ENCODE data around the gene LMF1. TPM values are rescaled to one million over a fixed set of nuclear protein-coding genes. Genes with fewer than 3 reads are reported as not detected.
"Not testable (repeated sequence)": the region's sequence is repeated elsewhere in the genome, so short reads cannot be mapped to it uniquely, and the experiment has no call there.

LMF1 gene
- total RNA-seq, 1 donor from 2014 or later, result 24.6 TPM

DNA sequence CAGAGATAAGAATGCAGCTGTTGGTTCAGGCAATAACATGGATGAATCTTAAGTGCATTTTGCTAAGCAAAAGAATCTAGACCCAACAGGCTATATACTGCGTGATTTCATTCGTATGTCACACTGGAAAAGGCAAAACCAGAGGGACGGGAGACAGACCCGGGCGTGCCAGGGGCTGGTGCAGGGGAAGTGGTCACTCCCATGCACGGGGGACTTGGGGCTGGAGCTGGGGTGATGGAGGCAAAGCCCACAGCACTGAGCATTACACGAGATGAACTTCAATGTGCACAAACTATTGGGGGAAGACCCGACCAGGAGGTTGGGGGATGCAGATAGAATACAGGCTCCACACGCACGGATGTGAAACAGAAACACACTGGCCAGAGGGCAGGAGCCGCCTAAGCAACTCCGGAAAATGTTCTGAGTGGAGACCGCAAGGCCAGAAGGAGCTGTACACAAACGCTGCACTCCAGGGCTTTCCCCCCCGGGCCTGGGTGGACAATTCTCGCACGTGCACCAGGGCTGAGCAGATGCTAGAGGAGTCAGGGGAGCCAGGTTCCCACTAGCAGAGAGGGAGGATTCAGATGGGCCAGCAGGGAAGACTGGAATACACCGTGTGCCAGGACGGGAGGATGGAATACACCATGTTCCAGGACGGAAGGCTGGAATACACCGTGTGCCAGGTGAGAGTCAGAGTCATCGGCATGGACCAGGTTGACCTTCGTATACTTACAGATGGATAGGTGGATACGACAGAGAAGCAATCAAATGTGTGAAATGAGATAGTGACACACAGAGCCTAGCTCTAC is 11.3 kb downstream of the LMF1 start:
- peaks cover 3% of the 10 kb centered on the region for H3K36me3 Mint-ChIP-seq (ENCODE audit: unreplicated experiment)
- H3K4me1 Mint-ChIP-seq (ENCODE audit: unreplicated experiment), result peaks cover 9% of the 10 kb centered on the region
- TF ChIP-seq, protein P1, sequence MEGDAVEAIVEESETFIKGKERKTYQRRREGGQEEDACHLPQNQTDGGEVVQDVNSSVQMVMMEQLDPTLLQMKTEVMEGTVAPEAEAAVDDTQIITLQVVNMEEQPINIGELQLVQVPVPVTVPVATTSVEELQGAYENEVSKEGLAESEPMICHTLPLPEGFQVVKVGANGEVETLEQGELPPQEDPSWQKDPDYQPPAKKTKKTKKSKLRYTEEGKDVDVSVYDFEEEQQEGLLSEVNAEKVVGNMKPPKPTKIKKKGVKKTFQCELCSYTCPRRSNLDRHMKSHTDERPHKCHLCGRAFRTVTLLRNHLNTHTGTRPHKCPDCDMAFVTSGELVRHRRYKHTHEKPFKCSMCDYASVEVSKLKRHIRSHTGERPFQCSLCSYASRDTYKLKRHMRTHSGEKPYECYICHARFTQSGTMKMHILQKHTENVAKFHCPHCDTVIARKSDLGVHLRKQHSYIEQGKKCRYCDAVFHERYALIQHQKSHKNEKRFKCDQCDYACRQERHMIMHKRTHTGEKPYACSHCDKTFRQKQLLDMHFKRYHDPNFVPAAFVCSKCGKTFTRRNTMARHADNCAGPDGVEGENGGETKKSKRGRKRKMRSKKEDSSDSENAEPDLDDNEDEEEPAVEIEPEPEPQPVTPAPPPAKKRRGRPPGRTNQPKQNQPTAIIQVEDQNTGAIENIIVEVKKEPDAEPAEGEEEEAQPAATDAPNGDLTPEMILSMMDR (IDR thresholded peaks at IDR 0.05), result no peak
- no peak for DNase-seq (ENCODE audit: extremely low spot score, unreplicated experiment)
- no peak overlapping the region for H3K27ac Mint-ChIP-seq (ENCODE audit: unreplicated experiment)
- H3K27me3 Mint-ChIP-seq (ENCODE audit: unreplicated experiment), result no peaks in the 10 kb centered on the region
- H3K4me3 Mint-ChIP-seq (ENCODE audit: unreplicated experiment), result no peak overlapping the region
- no peaks in the 10 kb centered on the region for H3K9me3 Mint-ChIP-seq (ENCODE audit: unreplicated experiment)

DNA sequence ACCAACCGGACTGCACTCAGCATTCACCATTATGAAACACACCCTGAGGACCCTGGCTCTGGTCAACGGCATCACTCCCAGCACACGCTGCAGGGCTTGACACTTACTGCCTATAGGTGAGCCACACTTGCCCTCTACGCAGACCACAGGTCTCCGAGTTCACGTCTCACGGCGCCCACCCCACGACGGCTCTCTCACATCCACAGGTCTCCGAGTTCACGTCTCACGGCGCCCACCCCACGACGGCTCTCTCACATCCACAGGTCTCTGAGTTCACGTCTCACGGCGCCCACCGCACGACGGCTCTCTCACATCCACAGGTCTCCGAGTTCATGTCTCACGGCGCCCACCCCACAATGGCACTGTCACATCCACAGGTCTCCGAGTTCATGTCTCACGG is 15.0 kb downstream of the LMF1 start:
- not testable (repeated sequence) for H3K4me1 Mint-ChIP-seq (ENCODE audit: unreplicated experiment); DNase-seq (ENCODE audit: extremely low spot score, unreplicated experiment); H3K9me3 Mint-ChIP-seq (ENCODE audit: unreplicated experiment); H3K27ac Mint-ChIP-seq (ENCODE audit: unreplicated experiment); H3K27me3 Mint-ChIP-seq (ENCODE audit: unreplicated experiment); H3K4me3 Mint-ChIP-seq (ENCODE audit: unreplicated experiment)
- peaks cover 15% of the 10 kb centered on the region for H3K36me3 Mint-ChIP-seq (ENCODE audit: unreplicated experiment)

DNA sequence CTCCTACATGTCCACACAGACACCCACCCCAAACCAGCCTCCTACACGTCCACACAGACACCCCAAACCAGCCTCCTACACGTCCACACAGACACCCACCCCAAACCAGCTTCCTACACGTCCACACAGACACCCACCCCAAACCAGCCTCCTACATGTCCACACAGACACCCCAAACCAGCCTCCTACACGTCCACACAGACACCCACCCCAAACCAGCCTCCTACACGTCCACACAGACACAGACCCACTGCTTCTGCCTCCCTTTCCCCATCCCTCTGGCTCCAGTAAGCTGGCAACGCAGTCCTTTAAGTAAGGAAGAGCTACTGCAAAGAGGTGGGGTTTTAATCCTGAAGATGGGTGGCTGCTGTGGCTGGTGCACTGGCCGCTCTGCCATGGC is 17.0 kb downstream of the LMF1 start:
- H3K9me3 Mint-ChIP-seq (ENCODE audit: unreplicated experiment); H3K4me1 Mint-ChIP-seq (ENCODE audit: unreplicated experiment); H3K4me3 Mint-ChIP-seq (ENCODE audit: unreplicated experiment); H3K27ac Mint-ChIP-seq (ENCODE audit: unreplicated experiment); DNase-seq (ENCODE audit: extremely low spot score, unreplicated experiment); H3K27me3 Mint-ChIP-seq (ENCODE audit: unreplicated experiment): not testable (repeated sequence)
- H3K36me3 Mint-ChIP-seq (ENCODE audit: unreplicated experiment), result peaks cover 15% of the 10 kb centered on the region

DNA sequence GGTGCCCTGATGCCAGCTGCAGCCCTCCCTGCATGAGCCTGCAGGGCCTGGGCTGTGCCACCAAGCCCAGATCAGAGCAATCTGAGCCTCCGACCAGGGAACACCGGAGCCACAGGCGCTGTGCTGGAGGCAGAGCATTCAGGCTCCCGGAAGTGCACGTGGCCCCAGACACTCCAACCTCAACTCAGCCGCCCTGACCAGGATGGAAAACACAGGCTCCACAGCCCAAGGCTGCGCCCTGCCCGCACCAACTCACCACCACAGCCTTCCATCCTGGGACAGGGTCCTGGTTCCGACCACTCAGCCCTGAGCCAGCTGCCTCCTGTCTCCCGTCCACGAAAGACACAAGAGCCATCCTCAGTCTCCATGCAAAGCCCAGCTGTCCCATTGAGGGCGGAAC is 18.5 kb downstream of the LMF1 start:
- Mint-ChIP-seq H3K9me3 (ENCODE audit: unreplicated experiment) (no peaks in the 10 kb centered on the region), H3K4me1 (ENCODE audit: unreplicated experiment) (no peaks in the 10 kb centered on the region), H3K36me3 (ENCODE audit: unreplicated experiment) (peaks cover 16% of the 10 kb centered on the region), H3K4me3 (ENCODE audit: unreplicated experiment) (no peak overlapping the region), H3K27ac (ENCODE audit: unreplicated experiment) (no peak overlapping the region), H3K27me3 (ENCODE audit: unreplicated experiment) (no peaks in the 10 kb centered on the region)
- DNase-seq (ENCODE audit: extremely low spot score, unreplicated experiment), result no peak
- TF ChIP-seq, protein P1 (IDR thresholded peaks at IDR 0.05), result no peak

DNA sequence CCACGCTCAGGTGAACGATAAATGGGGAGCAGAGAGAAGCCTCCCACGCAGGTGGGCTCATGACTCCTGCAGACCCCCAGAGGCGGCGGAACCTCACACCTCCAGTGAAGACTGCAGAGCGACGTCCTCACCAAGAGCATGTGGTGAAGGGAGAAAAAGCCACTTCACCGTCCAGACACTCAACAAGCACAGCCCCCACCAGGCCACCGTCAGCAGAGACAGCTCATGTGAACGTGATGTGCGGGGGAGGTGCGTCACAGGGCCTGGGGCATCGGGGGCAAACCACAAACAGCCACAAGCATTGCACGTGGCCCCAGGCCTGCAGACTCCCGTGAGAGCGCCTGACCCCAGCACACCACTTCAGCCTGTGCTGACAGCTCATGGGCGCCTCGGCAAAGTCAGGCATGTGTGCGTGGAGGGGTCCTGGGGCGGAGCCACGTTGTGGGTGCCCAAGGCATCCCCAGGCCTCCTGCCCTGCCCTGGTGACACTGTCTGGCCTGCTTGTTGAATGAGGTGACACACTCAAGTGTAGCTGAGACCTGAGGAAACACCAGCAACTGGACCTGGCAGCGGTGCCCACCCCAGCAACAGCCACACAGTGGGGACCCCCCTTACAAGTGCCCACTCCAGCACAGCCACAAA is 19.0 kb downstream of the LMF1 start:
- Mint-ChIP-seq H3K36me3 (ENCODE audit: unreplicated experiment) (peaks cover 16% of the 10 kb centered on the region), H3K4me1 (ENCODE audit: unreplicated experiment) (no peaks in the 10 kb centered on the region), H3K27ac (ENCODE audit: unreplicated experiment) (no peak overlapping the region), H3K4me3 (ENCODE audit: unreplicated experiment) (no peak overlapping the region), H3K9me3 (ENCODE audit: unreplicated experiment) (no peaks in the 10 kb centered on the region), H3K27me3 (ENCODE audit: unreplicated experiment) (no peaks in the 10 kb centered on the region)
- no peak for DNase-seq (ENCODE audit: extremely low spot score, unreplicated experiment)
- TF ChIP-seq, protein P1 (IDR thresholded peaks at IDR 0.05), result no peak

DNA sequence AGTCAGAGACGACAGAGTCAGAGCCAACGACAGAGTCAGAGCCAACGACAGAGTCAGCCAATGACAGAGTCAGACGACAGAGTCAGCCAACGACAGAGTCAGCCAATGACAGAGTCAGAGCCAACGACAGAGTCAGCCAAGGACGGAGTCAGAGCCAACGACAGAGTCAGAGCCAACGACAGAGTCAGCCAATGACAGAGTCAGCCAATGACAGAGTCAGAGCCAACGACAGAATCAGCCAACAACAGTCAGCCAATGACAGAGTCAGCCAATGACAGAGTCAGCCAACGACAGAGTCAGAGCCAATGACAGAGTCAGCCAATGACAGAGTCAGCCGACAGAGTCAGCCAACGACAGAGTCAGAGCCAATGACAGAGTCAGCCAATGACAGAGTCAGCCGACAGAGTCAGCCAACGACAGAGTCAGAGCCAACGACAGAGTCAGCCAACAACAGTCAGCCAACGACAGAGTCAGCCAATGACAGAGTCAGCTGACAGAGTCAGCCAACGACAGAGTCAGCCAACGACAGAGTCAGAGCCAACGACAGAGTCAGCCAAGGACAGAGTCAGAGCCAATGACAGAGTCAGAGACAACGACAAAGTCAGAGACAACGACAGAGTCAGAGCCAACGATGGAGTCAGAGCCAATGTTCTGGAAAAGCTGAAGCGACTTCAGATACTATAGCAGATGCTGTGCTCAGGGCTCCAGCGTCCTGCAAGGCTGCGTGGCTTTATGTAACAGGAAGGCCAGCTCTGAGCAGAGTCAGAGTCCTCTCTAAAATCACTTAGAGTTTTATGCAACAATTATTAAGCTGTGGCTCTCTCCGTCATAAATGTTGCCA is 19.8 kb downstream of the LMF1 start:
- not testable (repeated sequence) for DNase-seq (ENCODE audit: extremely low spot score, unreplicated experiment); H3K9me3 Mint-ChIP-seq (ENCODE audit: unreplicated experiment); H3K4me3 Mint-ChIP-seq (ENCODE audit: unreplicated experiment); H3K4me1 Mint-ChIP-seq (ENCODE audit: unreplicated experiment); H3K27ac Mint-ChIP-seq (ENCODE audit: unreplicated experiment); H3K27me3 Mint-ChIP-seq (ENCODE audit: unreplicated experiment)
- H3K36me3 Mint-ChIP-seq (ENCODE audit: unreplicated experiment), result peaks cover 14% of the 10 kb centered on the region

DNA sequence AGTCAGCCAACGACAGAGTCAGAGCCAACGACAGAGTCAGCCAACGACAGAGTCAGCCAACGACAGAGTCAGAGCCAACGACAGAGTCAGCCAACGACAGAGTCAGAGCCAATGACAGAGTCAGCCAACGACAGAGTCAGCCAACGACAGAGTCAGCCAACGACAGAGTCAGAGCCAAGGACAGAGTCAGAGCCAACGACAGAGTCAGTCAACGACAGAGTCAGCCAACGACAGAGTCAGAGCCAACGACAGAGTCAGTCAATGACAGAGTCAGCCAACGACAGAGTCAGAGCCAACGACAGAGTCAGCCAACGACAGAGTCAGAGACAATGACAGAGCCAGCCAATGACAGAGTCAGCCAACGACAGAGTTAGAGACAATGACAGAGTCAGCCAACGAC is 22.0 kb downstream of the LMF1 start:
- peaks cover 25% of the 10 kb centered on the region for H3K36me3 Mint-ChIP-seq (ENCODE audit: unreplicated experiment)
- not testable (repeated sequence) for H3K4me3 Mint-ChIP-seq (ENCODE audit: unreplicated experiment); H3K9me3 Mint-ChIP-seq (ENCODE audit: unreplicated experiment); H3K27ac Mint-ChIP-seq (ENCODE audit: unreplicated experiment); H3K27me3 Mint-ChIP-seq (ENCODE audit: unreplicated experiment); H3K4me1 Mint-ChIP-seq (ENCODE audit: unreplicated experiment); DNase-seq (ENCODE audit: extremely low spot score, unreplicated experiment)

DNA sequence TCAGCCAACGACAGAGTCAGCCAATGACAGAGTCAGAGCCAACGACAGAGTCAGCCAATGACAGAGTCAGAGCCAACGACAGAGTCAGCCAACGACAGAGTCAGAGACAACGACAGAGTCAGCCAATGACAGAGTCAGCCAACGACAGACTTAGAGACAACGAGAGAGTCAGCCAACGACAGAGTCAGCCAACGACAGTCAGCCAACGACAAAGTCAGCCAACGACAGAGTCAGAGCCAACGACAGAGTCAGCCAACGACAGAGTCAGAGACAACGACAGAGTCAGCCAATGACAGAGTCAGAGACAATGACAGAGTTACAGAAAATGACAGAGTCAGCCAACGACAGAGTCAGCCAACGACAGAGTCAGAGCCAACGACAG is 22.9 kb downstream of the LMF1 start:
- not testable (repeated sequence) for H3K4me3 Mint-ChIP-seq (ENCODE audit: unreplicated experiment); H3K27me3 Mint-ChIP-seq (ENCODE audit: unreplicated experiment); DNase-seq (ENCODE audit: extremely low spot score, unreplicated experiment); H3K4me1 Mint-ChIP-seq (ENCODE audit: unreplicated experiment); H3K27ac Mint-ChIP-seq (ENCODE audit: unreplicated experiment); H3K9me3 Mint-ChIP-seq (ENCODE audit: unreplicated experiment)
- H3K36me3 Mint-ChIP-seq (ENCODE audit: unreplicated experiment), result peaks cover 27% of the 10 kb centered on the region

All from osteocyte (in vitro differentiated cells).